ENCODE results near the gene LCA5L.

DNA sequence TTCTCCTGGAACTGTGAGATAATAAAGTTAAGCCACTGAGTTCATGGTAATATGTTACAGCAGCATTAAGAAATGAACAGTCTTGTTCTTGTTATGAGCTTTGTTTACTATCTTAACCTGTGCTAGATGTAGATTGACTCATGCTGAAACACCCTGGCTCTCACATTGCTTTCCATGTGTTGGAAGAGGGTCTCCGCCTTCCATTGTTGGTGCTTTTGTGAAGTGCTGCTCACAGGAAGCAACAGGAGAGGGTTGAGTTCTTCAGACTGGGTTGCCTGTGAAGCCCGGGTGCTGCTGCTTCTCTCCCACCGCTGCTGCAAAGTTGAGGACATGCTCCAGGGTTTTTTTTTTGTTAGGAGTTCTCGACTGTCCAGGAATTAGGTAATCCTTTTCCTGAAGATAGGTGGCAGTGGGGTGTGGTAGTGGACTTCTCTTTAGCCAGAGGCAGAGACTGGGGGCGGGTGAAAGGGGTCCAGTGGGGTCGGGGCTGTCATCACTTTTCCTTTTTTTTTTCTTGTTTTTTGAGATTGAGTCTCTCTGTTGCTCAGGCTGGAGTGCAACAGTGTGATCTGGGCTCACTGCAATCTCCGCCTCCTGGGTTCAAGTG is 68.0 kb downstream of the LCA5L start:
- TF ChIP-seq POLR2A (IDR thresholded peaks at IDR 0.05) (no peak), CTCF (IDR thresholded peaks at IDR 0.05) (no peak)

Measured in thyroid gland (tissue), 4 donors.